ENCODE data around the gene ACTG1. TPM values are rescaled to one million over a fixed set of nuclear protein-coding genes. Genes with fewer than 3 reads are reported as not detected.

ACTG1 gene
- total RNA-seq, 1 experiment from 2014 or later, result 3,247 TPM

GRCh38 chr17:81520021-81520901 lies 7.7 kb upstream of the ACTG1 start:
- Histone ChIP-seq H3K4me1 (ENCODE audit: insufficient read depth, low read length, poor library complexity, severe bottlenecking) (peaks cover 11% of the 10 kb centered on the region), H3K9me3 (ENCODE audit: low read depth, low read length, poor library complexity, severe bottlenecking) (no peaks in the 10 kb centered on the region), H3K27me3 (replicated peaks; ENCODE audit: insufficient read depth, low read depth, low read length, poor library complexity) (no peaks in the 10 kb centered on the region), H3K27ac (ENCODE audit: low read depth, low read length, poor library complexity, severe bottlenecking) (no peak overlapping the region), H3K4me3 (ENCODE audit: low read depth, low read length, poor library complexity, severe bottlenecking) (no peak overlapping the region), H3K36me3 (ENCODE audit: insufficient read depth, low read length, poor library complexity, severe bottlenecking) (no peaks in the 10 kb centered on the region)
- DNase-seq (ENCODE audit: low spot score), result no peak
- ChIA-PET CTCF (no interaction called here), POLR2A (ENCODE audit: low non-redundant PET) (interaction anchor here (0.6 kb wide), 2 partner anchors 8 to 12 kb away, joined by 4 to 5 read pairs; no protein-coding TSS in a partner anchor)
- BruUV-seq (replicated peaks), result no TSS peak
- TF ChIP-seq EZH2 (IDR thresholded peaks at IDR 0.05; ENCODE audit: borderline replicate concordance, low read depth, low read length, poor library complexity, severe bottlenecking), result no peak
- TF ChIP-seq CTCF (conservative IDR thresholded peaks at IDR 0.05; ENCODE audit: low read depth, low read length), result no peak
- intact Hi-C loops (cut with micrococcal nuclease; ENCODE audit: unreplicated experiment), result no loop called here

- H3K27ac ChIP-seq (ENCODE audit: low read depth, low read length, poor library complexity, severe bottlenecking), result no peak overlapping the region
- POLR2A ChIA-PET (ENCODE audit: low non-redundant PET), result interaction anchor here (0.6 kb wide), 1 partner anchor 100 kb away, joined by 3 read pairs; no protein-coding TSS in a partner anchor
- peaks cover 14% of the 10 kb centered on the region for H3K4me1 ChIP-seq (ENCODE audit: insufficient read depth, low read length, poor library complexity, severe bottlenecking)
- H3K27me3 ChIP-seq (replicated peaks; ENCODE audit: insufficient read depth, low read depth, low read length, poor library complexity), result no peaks in the 10 kb centered on the region
- CTCF ChIA-PET, result interaction anchor here (0.5 kb wide), 1 partner anchor 68 kb away, joined by 4 read pairs; no protein-coding TSS in a partner anchor
- H3K4me3 ChIP-seq (ENCODE audit: low read depth, low read length, poor library complexity, severe bottlenecking), result peak overlapping the region; percentile 40
- H3K36me3 ChIP-seq (ENCODE audit: insufficient read depth, low read length, poor library complexity, severe bottlenecking), result no peaks in the 10 kb centered on the region
- intact Hi-C loops (cut with micrococcal nuclease; ENCODE audit: unreplicated experiment), result loop anchor here (5.0 to 10.0 kb wide), 2 partner anchors 33 to 85 kb away; partner anchors contain the start of gene FAAP100
- TF ChIP-seq EZH2 (IDR thresholded peaks at IDR 0.05; ENCODE audit: borderline replicate concordance, low read depth, low read length, poor library complexity, severe bottlenecking) (no peak), CTCF (conservative IDR thresholded peaks at IDR 0.05; ENCODE audit: low read depth, low read length) (peak; percentile 37)
- no peak for DNase-seq (ENCODE audit: low spot score)
- H3K9me3 ChIP-seq (ENCODE audit: low read depth, low read length, poor library complexity, severe bottlenecking), result no peaks in the 10 kb centered on the region
- BruUV-seq (replicated peaks), result no TSS peak
Measured at GRCh38 chr17:81519284-81520020, 6.9 kb upstream of the ACTG1 start.

GRCh38 chr17:81518785-81519283 lies 6.2 kb upstream of the ACTG1 start:
- peak overlapping the region; percentile 40 for H3K4me3 ChIP-seq (ENCODE audit: low read depth, low read length, poor library complexity, severe bottlenecking)
- no peaks in the 10 kb centered on the region for H3K36me3 ChIP-seq (ENCODE audit: insufficient read depth, low read length, poor library complexity, severe bottlenecking)
- H3K27ac ChIP-seq (ENCODE audit: low read depth, low read length, poor library complexity, severe bottlenecking), result no peak overlapping the region
- peaks cover 15% of the 10 kb centered on the region for H3K4me1 ChIP-seq (ENCODE audit: insufficient read depth, low read length, poor library complexity, severe bottlenecking)
- no peak for TF ChIP-seq EZH2 (IDR thresholded peaks at IDR 0.05; ENCODE audit: borderline replicate concordance, low read depth, low read length, poor library complexity, severe bottlenecking)
- no peak for TF ChIP-seq CTCF (conservative IDR thresholded peaks at IDR 0.05; ENCODE audit: low read depth, low read length)
- ChIA-PET POLR2A (ENCODE audit: low non-redundant PET) (no interaction called here), CTCF (interaction anchor here (0.5 kb wide), 1 partner anchor 69 kb away, joined by 4 read pairs; no protein-coding TSS in a partner anchor)
- no peak for DNase-seq (ENCODE audit: low spot score)
- no peaks in the 10 kb centered on the region for H3K9me3 ChIP-seq (ENCODE audit: low read depth, low read length, poor library complexity, severe bottlenecking)
- no peaks in the 10 kb centered on the region for H3K27me3 ChIP-seq (replicated peaks; ENCODE audit: insufficient read depth, low read depth, low read length, poor library complexity)
- intact Hi-C loops (cut with micrococcal nuclease; ENCODE audit: unreplicated experiment), result loop anchor here (5.0 to 10.0 kb wide), 2 partner anchors 33 to 86 kb away; partner anchors contain the start of gene FAAP100
- no TSS peak for BruUV-seq (replicated peaks)
